ENCODE data around the gene PRCP. TPM values are rescaled to one million over a fixed set of nuclear protein-coding genes. Genes with fewer than 3 reads are reported as not detected.

Gene PRCP
- total and polyA plus RNA-seq, 2 experiments from 2014 or later, result 33.3 to 52.8 TPM

DNA sequence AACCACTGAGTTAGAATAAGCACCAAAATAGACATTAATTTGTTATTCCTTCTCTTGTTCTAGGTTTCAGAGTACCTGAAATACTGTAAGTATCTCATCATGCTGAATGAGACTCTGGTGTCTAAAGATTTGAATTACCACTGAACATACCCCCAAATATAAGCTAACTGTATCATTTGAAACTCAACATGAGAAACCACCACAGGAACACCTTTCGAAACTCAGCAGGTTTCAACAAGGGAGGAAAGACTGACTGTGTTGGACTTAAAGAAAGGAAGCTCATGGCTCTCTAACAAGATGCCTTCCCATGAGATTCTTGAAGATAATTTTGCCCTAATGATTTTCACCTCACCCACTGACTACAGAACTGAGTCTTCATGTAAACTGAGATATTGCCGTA is 37.0 kb downstream of the PRCP start:
- Mint-ChIP-seq H3K36me3 (ENCODE audit: low read depth) (no peaks in the 10 kb centered on the region), H3K27me3 (ENCODE audit: insufficient read depth, low read depth, poor library complexity) (no peaks in the 10 kb centered on the region), H3K27ac (no peak overlapping the region; the same call in 1 of the 2 replicates), H3K4me1 (peaks cover 7% of the 10 kb centered on the region), H3K9me3 (no peaks in the 10 kb centered on the region), H3K4me3 (no peak overlapping the region)
- H3K4me2 ChIP-seq, result no peak overlapping the region
- H3K27ac ChIP-seq (ENCODE audit: low read depth), result no peak overlapping the region
- no peaks in the 10 kb centered on the region for H3F3A ChIP-seq (replicated peaks; ENCODE audit: low read depth)
- H3K4me1 ChIP-seq (ENCODE audit: insufficient read depth), result no peaks in the 10 kb centered on the region
- H2AFZ ChIP-seq, result no peak overlapping the region
- H3K4me3 ChIP-seq, result no peak overlapping the region
- no peaks in the 10 kb centered on the region for H4K20me1 ChIP-seq (replicated peaks; ENCODE audit: insufficient read depth)
- ATAC-seq (no peak), DNase-seq (ENCODE audit: low spot score) (no peak)
- no peaks in the 10 kb centered on the region for H3K27me3 ChIP-seq (ENCODE audit: insufficient read depth)
- TF ChIP-seq, protein P1, sequence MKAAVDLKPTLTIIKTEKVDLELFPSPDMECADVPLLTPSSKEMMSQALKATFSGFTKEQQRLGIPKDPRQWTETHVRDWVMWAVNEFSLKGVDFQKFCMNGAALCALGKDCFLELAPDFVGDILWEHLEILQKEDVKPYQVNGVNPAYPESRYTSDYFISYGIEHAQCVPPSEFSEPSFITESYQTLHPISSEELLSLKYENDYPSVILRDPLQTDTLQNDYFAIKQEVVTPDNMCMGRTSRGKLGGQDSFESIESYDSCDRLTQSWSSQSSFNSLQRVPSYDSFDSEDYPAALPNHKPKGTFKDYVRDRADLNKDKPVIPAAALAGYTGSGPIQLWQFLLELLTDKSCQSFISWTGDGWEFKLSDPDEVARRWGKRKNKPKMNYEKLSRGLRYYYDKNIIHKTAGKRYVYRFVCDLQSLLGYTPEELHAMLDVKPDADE (IDR thresholded peaks at IDR 0.05), result no peak
- TF ChIP-seq ZNF331 (CRISPR knock-in tag; IDR thresholded peaks at IDR 0.05; ENCODE audit: low read depth) (no peak), JUNB (IDR thresholded peaks at IDR 0.05; ENCODE audit: unreplicated experiment) (no peak), EZH2 (IDR thresholded peaks at IDR 0.05; ENCODE audit: low read depth, unreplicated experiment) (no peak), POLR2AphosphoS5 (IDR thresholded peaks at IDR 0.05; ENCODE audit: low read depth) (no peak), EZH2phosphoT487 (IDR thresholded peaks at IDR 0.05; ENCODE audit: unreplicated experiment) (no peak), REST (IDR thresholded peaks at IDR 0.05; ENCODE audit: unreplicated experiment) (no peak), CREB1 (CRISPR knock-in tag; IDR thresholded peaks at IDR 0.05; ENCODE audit: low read depth) (no peak), NANOG (IDR thresholded peaks at IDR 0.05; ENCODE audit: borderline replicate concordance) (no peak), STAT1 (IDR thresholded peaks at IDR 0.05; ENCODE audit: unreplicated experiment) (no peak), CTCF (conservative IDR thresholded peaks at IDR 0.05; ENCODE audit: low read depth in 2 of 2) (no peak), ZNF114 (CRISPR knock-in tag; IDR thresholded peaks at IDR 0.05) (no peak)
- TF ChIP-seq, protein P2, sequence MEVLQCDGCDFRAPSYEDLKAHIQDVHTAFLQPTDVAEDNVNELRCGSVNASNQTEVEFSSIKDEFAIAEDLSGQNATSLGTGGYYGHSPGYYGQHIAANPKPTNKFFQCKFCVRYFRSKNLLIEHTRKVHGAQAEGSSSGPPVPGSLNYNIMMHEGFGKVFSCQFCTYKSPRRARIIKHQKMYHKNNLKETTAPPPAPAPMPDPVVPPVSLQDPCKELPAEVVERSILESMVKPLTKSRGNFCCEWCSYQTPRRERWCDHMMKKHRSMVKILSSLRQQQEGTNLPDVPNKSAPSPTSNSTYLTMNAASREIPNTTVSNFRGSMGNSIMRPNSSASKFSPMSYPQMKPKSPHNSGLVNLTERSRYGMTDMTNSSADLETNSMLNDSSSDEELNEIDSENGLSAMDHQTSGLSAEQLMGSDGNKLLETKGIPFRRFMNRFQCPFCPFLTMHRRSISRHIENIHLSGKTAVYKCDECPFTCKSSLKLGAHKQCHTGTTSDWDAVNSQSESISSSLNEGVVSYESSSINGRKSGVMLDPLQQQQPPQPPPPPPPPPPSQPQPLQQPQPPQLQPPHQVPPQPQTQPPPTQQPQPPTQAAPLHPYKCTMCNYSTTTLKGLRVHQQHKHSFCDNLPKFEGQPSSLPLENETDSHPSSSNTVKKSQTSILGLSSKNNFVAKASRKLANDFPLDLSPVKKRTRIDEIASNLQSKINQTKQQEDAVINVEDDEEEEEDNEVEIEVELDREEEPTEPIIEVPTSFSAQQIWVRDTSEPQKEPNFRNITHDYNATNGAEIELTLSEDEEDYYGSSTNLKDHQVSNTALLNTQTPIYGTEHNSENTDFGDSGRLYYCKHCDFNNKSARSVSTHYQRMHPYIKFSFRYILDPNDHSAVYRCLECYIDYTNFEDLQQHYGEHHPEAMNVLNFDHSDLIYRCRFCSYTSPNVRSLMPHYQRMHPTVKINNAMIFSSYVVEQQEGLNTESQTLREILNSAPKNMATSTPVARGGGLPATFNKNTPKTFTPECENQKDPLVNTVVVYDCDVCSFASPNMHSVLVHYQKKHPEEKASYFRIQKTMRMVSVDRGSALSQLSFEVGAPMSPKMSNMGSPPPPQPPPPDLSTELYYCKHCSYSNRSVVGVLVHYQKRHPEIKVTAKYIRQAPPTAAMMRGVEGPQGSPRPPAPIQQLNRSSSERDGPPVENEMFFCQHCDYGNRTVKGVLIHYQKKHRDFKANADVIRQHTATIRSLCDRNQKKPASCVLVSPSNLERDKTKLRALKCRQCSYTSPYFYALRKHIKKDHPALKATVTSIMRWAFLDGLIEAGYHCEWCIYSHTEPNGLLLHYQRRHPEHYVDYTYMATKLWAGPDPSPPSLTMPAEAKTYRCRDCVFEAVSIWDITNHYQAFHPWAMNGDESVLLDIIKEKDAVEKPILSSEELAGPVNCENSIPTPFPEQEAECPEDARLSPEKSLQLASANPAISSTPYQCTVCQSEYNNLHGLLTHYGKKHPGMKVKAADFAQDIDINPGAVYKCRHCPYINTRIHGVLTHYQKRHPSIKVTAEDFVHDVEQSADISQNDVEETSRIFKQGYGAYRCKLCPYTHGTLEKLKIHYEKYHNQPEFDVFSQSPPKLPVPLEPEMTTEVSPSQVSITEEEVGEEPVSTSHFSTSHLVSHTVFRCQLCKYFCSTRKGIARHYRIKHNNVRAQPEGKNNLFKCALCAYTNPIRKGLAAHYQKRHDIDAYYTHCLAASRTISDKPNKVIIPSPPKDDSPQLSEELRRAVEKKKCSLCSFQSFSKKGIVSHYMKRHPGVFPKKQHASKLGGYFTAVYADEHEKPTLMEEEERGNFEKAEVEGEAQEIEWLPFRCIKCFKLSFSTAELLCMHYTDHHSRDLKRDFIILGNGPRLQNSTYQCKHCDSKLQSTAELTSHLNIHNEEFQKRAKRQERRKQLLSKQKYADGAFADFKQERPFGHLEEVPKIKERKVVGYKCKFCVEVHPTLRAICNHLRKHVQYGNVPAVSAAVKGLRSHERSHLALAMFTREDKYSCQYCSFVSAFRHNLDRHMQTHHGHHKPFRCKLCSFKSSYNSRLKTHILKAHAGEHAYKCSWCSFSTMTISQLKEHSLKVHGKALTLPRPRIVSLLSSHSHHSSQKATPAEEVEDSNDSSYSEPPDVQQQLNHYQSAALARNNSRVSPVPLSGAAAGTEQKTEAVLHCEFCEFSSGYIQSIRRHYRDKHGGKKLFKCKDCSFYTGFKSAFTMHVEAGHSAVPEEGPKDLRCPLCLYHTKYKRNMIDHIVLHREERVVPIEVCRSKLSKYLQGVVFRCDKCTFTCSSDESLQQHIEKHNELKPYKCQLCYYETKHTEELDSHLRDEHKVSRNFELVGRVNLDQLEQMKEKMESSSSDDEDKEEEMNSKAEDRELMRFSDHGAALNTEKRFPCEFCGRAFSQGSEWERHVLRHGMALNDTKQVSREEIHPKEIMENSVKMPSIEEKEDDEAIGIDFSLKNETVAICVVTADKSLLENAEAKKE (CRISPR knock-in tag; IDR thresholded peaks at IDR 0.05), result no peak
- no peaks in the 10 kb centered on the region for H3K36me3 ChIP-seq (ENCODE audit: insufficient read depth)
- H3K9me2 ChIP-seq (ENCODE audit: insufficient read depth), result no peaks in the 10 kb centered on the region
- H3K79me2 ChIP-seq (replicated peaks; ENCODE audit: insufficient read depth), result no peaks in the 10 kb centered on the region
